ENCODE measurements around the gene GPRC5D. TPM values are rescaled to one million over a fixed set of nuclear protein-coding genes. Genes with fewer than 3 reads are reported as not detected.

GPRC5D gene
- total RNA-seq, 2 donors from 2014 or later: not detected

DNA sequence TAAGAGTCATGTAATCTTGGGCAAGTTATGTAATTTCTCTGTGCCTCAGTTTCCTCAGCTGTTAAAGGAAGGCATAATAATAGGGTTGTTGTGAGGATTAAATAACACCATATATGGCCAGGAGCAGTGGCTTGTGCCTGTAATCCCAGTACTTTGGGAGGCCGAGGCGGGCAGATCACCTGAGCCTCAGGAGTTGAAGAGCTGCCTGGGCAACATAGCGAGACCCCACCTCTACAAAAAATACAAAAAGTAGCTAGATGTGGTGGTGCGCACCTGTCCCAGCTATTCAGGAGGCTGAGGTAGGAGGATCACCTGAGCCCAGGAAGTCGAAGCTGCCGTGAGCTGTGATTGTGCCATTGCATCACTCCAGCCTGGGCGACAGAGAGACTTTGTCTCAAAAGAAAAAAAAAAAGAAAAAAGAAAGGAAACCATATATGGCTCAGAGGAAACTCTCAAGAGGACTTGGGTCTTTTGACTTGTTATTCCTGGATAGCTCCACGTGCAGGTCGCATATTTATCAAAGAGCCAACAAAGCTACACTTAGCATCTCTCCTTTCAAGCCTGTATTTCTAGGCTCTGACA, 53.7 kb downstream of the GPRC5D start:
- intact Hi-C loops (cut with DNase I): no loop called here
- peak; percentile 60 for DNase-seq (ENCODE audit: low spot score)

GRCh38 chr12:12897302-12897701, 54.7 kb downstream of the GPRC5D start:
- intact Hi-C loops (cut with DNase I): no loop called here

GRCh38 chr12:12896260-12896659, 55.7 kb downstream of the GPRC5D start:
- intact Hi-C loops (cut with DNase I): no loop called here
- DNase-seq (ENCODE audit: low spot score): no peak

More at GRCh38 chr12:12897302-12897701, 54.7 kb downstream of the GPRC5D start:
- DNase-seq (ENCODE audit: low spot score): no peak

DNA sequence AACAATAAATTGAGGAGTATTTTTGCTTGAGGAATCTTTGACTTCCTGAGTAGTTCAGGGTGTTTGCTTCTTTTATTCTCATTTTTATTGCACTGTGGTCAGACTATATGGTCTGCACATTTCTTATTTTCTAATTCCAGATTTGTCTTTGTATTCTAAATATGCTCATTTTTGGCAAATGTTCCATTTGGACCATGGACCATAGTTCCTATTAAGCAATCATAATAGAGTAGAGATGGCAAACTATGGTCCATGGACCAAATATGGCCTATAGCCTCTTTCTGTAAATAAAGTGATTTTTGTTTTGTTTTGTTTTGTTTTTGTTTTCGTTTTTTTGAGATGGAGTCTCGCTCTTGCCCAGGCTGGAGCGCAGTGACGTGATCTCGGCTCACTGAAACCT, 58.5 kb downstream of the GPRC5D start:
- no peak for DNase-seq (ENCODE audit: low spot score)
- intact Hi-C loops (cut with DNase I): no loop called here

- intact Hi-C loops (cut with DNase I): no loop called here
- DNase-seq (ENCODE audit: low spot score): peak; percentile 76
These were observed 59.3 kb downstream of the GPRC5D start for GRCh38 chr12:12892681-12893141.

- DNase-seq (ENCODE audit: low spot score): no peak
- intact Hi-C loops (cut with DNase I): no loop called here
These were observed 60.1 kb downstream of the GPRC5D start for GRCh38 chr12:12891881-12892355.

DNA sequence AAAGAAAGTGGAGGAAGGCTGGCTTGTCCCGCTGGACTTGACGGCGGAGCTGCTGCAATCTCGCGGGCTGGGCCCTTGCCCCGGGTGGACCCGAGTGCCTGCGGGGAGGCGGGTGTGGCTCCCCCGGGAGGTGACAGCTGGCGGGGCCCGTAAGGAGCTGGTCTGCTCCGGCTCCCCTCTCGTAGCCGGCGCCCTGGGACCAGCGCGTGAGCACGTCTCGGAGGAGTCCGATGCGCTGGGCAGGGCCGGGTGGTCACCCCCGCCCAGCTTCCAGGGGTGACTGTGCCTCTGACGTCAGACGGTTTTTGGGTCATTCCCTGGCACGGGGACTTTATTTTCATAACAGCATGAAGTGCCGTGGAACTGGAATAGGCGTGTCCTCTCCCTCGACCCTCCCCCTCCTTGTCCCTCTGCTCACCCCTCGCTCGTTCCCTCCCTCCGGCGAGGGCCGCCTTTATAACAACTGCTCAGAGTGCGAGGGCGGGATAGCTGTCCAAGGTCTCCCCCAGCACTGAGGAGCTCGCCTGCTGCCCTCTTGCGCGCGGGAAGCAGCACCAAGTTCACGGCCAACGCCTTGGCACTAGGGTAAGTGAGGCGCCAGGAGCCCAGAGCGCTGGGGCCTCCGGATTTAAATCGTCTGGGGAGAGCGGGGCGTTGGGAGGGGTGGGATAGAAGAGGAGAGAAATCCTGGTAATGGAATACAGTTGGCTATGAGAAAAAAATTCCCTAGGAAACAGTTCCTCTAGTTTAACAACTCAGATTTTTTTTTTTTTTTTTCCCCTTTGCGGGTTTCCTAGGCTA, 60.7 kb downstream of the GPRC5D start, which contains the start of gene GPRC5A:
Gene GPRC5A (plus strand): TSS at position 483 of the 801 bp plus-strand sequence. CDS start 16,688 bp downstream, outside the sequence.
- peak; percentile 96 for DNase-seq (ENCODE audit: low spot score)
- intact Hi-C loops (cut with DNase I): no loop called here

Other genes starting within 250 kb of the GPRC5D start
- 10 to 100 TPM; 27.5 to 33.1 TPM for gene CDKN1B, start 234.8 kb downstream of the GPRC5D start, total RNA-seq
- 10 to 100 TPM; 22.4 to 45.1 TPM for gene APOLD1, start 166.5 kb downstream of the GPRC5D start, total RNA-seq
- 10 to 100 TPM; 40.9 to 43.1 TPM for gene DDX47, start 138.8 kb downstream of the GPRC5D start, total RNA-seq
- gene GPRC5A, start 60.6 kb downstream of the GPRC5D start, total RNA-seq: 10 to 100 TPM; 16.2 to 23.4 TPM
- gene HEBP1, start 48.1 kb upstream of the GPRC5D start, total RNA-seq: 10 to 100 TPM; 56.4 to 63.2 TPM
- 1 to 10 TPM; 4.5 to 4.9 TPM for gene FAM234B, start 92.2 kb upstream of the GPRC5D start, total RNA-seq
- not detected for gene GSG1, start 151.5 kb upstream of the GPRC5D start, total RNA-seq
- gene EMP1, start 244.6 kb upstream of the GPRC5D start, total RNA-seq: 100 to 1,000 TPM; 596 to 746 TPM